Measurements from ENCODE around the gene TBC1D25. TPM values are rescaled to one million over a fixed set of nuclear protein-coding genes. Genes with fewer than 3 reads are reported as not detected.

The TBC1D25 gene
- polyA plus RNA-seq, 6 donors from 2014 or later, result 14.5 to 24.4 (median 21.2) TPM

GRCh38 chrX:48604701-48605100 lies 65.2 kb downstream of the TBC1D25 start:
- ATAC-seq (ENCODE audit: low read depth in 2 of 2), result no peak
- no peak for DNase-seq
- Mint-ChIP-seq H3K9me3 (peaks cover 0 to 4% (median 0%) of the 10 kb centered on the region in 7 donors), H3K4me3 (no peak overlapping the region), H3K4me1 (no peaks in the 10 kb centered on the region), H3K27me3 (no peaks in the 10 kb centered on the region), H3K27ac (no peak overlapping the region), H3K36me3 (no peaks in the 10 kb centered on the region)

GRCh38 chrX:48606091-48606490 lies 66.6 kb downstream of the TBC1D25 start:
- DNase-seq (no peak), ATAC-seq (ENCODE audit: low read depth in 2 of 2) (no peak)
- Mint-ChIP-seq H3K4me3 (no peak overlapping the region), H3K9me3 (peaks cover 0 to 4% (median 0%) of the 10 kb centered on the region in 7 donors), H3K27ac (no peak overlapping the region), H3K4me1 (no peaks in the 10 kb centered on the region), H3K27me3 (no peaks in the 10 kb centered on the region), H3K36me3 (no peaks in the 10 kb centered on the region)

DNA sequence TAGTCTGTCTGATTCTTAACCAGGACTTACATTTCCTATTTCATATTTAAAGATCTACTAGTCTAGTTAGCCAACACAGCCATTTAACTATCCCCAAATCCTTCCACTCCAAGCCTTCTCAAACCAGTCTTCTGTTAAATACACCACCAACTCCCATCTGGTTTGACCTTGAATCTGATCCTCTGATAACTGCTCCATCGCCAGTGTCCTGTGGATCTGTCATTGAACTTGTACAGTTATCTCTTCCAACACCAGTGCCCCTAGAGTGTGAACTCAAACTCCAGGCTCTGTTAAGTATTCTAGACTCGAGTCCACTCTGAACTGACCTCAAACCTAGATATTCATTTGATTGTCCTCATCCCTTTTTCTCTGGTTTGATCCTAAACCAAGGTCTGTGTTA lies 72.2 kb downstream of the TBC1D25 start:
- Mint-ChIP-seq H3K4me1 (no peaks in the 10 kb centered on the region), H3K9me3 (peaks cover 0 to 7% (median 0%) of the 10 kb centered on the region in 7 donors), H3K27me3 (peaks cover 0 to 6% (median 0%) of the 10 kb centered on the region in 3 donors), H3K36me3 (no peaks in the 10 kb centered on the region), H3K4me3 (no peak overlapping the region), H3K27ac (no peak overlapping the region)
- ATAC-seq (ENCODE audit: low read depth in 2 of 2), result no peak
- DNase-seq, result no peak

Other genes with a start within 250 kb of the TBC1D25 start
- not detected for gene SSX3, start 183.0 kb upstream of the TBC1D25 start, polyA plus RNA-seq (ENCODE audit: low read depth in 6 of 6)
- not detected for gene SSX4, start 156.2 kb upstream of the TBC1D25 start, polyA plus RNA-seq (ENCODE audit: low read depth in 6 of 6)
- gene SSX4B, start 127.8 kb upstream of the TBC1D25 start, polyA plus RNA-seq (ENCODE audit: low read depth in 6 of 6), result not detected
- gene SLC38A5, start 69.5 kb upstream of the TBC1D25 start, polyA plus RNA-seq (ENCODE audit: low read depth in 6 of 6), result 10 to 100 TPM in 1 of 6 donors, 1 to 10 TPM in 5; 6.4 to 11.8 (median 8.5) TPM
- gene FTSJ1, start 63.5 kb upstream of the TBC1D25 start, polyA plus RNA-seq (ENCODE audit: low read depth in 6 of 6), result 10 to 100 TPM; 45.1 to 72.0 (median 57.5) TPM
- gene PORCN, start 30.7 kb upstream of the TBC1D25 start, polyA plus RNA-seq (ENCODE audit: low read depth in 6 of 6), result 10 to 100 TPM in 3 of 6 donors, 1 to 10 TPM in 3; 1.5 to 12.2 (median 9.0) TPM
- gene EBP, start 17.9 kb upstream of the TBC1D25 start, polyA plus RNA-seq (ENCODE audit: low read depth in 6 of 6), result 10 to 100 TPM; 54.3 to 83.5 (median 64.1) TPM
- gene RBM3, start 34.8 kb downstream of the TBC1D25 start, polyA plus RNA-seq (ENCODE audit: low read depth in 6 of 6), result 100 to 1,000 TPM; 231 to 340 (median 264) TPM
- 10 to 100 TPM; 54.4 to 85.0 (median 61.3) TPM for gene WDR13, start 57.8 kb downstream of the TBC1D25 start, polyA plus RNA-seq (ENCODE audit: low read depth in 6 of 6)
- gene WAS, start 144.1 kb downstream of the TBC1D25 start, polyA plus RNA-seq (ENCODE audit: low read depth in 6 of 6), result 10 to 100 TPM; 12.7 to 27.8 (median 19.4) TPM
- 10 to 100 TPM in 3 of 6 donors, 1 to 10 TPM in 3; 6.6 to 13.3 (median 10.1) TPM for gene SUV39H1, start 157.0 kb downstream of the TBC1D25 start, polyA plus RNA-seq (ENCODE audit: low read depth in 6 of 6)
- gene GLOD5, start 222.0 kb downstream of the TBC1D25 start, polyA plus RNA-seq (ENCODE audit: low read depth in 6 of 6), result not detected
- under 1 TPM in 2 of 6 donors, not detected in 4; 0.23 to 0.27 TPM for gene GATA1, start 246.9 kb downstream of the TBC1D25 start, polyA plus RNA-seq (ENCODE audit: low read depth in 6 of 6)

Data from naive B cell (primary cell).